NB4 (cell line): ENCODE results near the gene LANCL2.
"Not testable (repeated sequence)": the region's sequence is repeated elsewhere in the genome, so short reads cannot be mapped to it uniquely, and the experiment has no call there.

Experiments used
- MAX ChIP-seq: IDR thresholded peaks from 2 replicates; pipeline ENCODE4 v1.6.1; 2011; ENCODE audit warnings: low read depth, low read length
- POLR2A ChIP-seq: IDR thresholded peaks from 2 replicates; pipeline ENCODE4 v1.6.1; 2011; ENCODE audit warnings: mild to moderate bottlenecking; ENCODE audit not compliant: insufficient read length; ENCODE audit errors: extremely low read depth
- TF ChIP-seq, protein P1 (sequence below): IDR thresholded peaks from one replicate; pipeline ENCODE4 v1.5.1; 2012; ENCODE audit warnings: low read depth, low read length

- TF ChIP-seq, protein P1, sequence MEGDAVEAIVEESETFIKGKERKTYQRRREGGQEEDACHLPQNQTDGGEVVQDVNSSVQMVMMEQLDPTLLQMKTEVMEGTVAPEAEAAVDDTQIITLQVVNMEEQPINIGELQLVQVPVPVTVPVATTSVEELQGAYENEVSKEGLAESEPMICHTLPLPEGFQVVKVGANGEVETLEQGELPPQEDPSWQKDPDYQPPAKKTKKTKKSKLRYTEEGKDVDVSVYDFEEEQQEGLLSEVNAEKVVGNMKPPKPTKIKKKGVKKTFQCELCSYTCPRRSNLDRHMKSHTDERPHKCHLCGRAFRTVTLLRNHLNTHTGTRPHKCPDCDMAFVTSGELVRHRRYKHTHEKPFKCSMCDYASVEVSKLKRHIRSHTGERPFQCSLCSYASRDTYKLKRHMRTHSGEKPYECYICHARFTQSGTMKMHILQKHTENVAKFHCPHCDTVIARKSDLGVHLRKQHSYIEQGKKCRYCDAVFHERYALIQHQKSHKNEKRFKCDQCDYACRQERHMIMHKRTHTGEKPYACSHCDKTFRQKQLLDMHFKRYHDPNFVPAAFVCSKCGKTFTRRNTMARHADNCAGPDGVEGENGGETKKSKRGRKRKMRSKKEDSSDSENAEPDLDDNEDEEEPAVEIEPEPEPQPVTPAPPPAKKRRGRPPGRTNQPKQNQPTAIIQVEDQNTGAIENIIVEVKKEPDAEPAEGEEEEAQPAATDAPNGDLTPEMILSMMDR, result not testable (repeated sequence)
- not testable (repeated sequence) for TF ChIP-seq MAX, POLR2A
These were observed 12.2 kb upstream of the LANCL2 start for GRCh38 chr7:55352947-55353273.
